ENCODE results near the gene TMEM131. TPM values are rescaled to one million over a fixed set of nuclear protein-coding genes. Genes with fewer than 3 reads are reported as not detected.

The TMEM131 gene
- total RNA-seq, 4 donors from 2014 or later: 10.3 to 39.2 (median 20.0) TPM

GRCh38 chr2:97765933-97766332, 229.8 kb downstream of the TMEM131 start:
- peak overlapping the region in 3 of 4 donors; percentile 22 to 41 (median 33) for H3K27ac ChIP-seq
- intact Hi-C loops (cut with DNase I; ENCODE audit: low total_unique reads): no loop called here
- DNase-seq (no peak), ATAC-seq (no peak)
- no peaks in the 10 kb centered on the region for H3K27me3 ChIP-seq
- peaks cover 0 to 51% of the 10 kb centered on the region in 2 donors for H3K36me3 ChIP-seq
- H3K9me3 ChIP-seq: no peaks in the 10 kb centered on the region
- in situ Hi-C loops (cut with MboI; ENCODE audit: low sequenced_read_pairs in 4 of 4): no loop called here
- no peak overlapping the region for H3K4me3 ChIP-seq
- H3K4me1 ChIP-seq: peaks cover 13 to 34% of the 10 kb centered on the region in 2 donors
- TF ChIP-seq CTCF (IDR thresholded peaks at IDR 0.05 in 4 of 5, conservative IDR thresholded peaks at IDR 0.05 in 1 of 5) (no peak), POLR2A (IDR thresholded peaks at IDR 0.05) (no peak)

DNA sequence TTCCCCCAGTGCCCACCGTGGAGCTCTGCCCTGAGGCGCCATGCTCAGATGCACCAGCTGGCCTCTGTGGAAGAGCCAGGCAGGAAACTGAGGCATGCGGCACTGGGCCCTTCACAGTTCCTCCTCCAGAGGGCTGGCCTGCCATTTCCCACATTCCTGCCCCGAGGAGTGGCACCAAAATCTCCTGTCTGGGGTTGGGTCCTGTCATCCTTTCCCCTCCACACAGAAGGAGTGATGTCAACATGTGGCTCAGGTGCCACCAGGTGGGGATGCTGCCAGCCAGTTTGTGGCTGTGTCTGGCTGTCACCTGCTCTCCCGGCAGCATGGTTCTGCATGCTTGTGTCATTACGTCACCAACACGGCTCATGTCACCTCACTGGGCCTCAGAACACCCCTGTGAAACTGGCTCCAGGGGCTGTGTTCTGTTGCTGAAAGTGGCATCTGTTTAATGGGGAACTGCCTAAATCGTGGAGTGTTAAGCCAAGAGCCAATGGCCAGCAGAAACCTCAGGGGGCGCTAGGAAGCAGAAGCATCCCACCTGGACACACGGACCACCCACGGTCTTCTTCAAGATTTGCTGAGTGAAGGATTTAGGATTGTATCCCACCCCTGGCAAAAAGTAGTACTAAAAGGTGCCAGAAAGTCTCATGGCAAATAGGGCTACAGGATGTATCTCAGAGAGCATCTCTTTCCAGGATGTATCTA, 231.0 kb downstream of the TMEM131 start:
- peak in 1 of 2 donors; percentile 28 for ATAC-seq

DNA sequence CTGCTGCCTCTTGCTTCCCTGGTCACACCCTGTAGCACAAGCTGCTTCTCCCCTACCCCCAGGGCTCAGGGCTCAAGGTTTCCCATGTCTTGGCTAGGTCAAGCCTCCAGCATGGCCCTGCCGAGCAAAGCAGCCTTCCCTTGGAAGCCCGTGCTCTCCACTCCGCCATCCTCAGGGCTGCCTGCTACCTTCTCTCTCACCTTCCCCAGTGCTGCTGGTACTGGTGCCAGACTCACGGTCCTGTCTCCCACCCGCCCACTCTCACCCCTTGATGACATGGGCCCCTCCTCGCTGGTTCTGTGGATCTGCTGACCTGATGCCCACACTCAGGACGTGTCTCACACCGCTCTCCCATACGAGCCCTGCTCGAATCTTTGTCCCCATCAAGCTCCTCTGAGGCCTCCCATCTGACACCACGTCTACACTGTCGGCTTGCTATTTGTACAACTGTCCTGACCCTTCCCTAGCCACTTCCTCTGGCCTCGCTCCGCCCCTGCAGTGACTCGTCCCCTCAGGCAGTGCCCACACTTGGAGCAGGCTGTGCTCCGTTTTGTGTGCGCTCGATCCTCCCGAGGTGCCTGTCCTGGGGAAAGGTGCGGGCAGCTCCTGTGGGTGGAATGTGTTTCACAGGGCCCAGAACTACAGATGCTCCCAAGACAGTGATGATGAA, 232.4 kb downstream of the TMEM131 start:
- no peak overlapping the region for H3K27ac ChIP-seq
- in situ Hi-C loops (cut with MboI; ENCODE audit: low sequenced_read_pairs in 4 of 4) (no loop called here), intact Hi-C loops (cut with DNase I; ENCODE audit: low total_unique reads) (no loop called here)
- H3K4me1 ChIP-seq: peaks cover 2 to 22% of the 10 kb centered on the region in 2 donors
- no peaks in the 10 kb centered on the region for H3K27me3 ChIP-seq
- H3K36me3 ChIP-seq: peaks cover 0 to 76% of the 10 kb centered on the region in 2 donors
- ATAC-seq (no peak), DNase-seq (no peak)
- TF ChIP-seq POLR2A (IDR thresholded peaks at IDR 0.05): no peak
- H3K4me3 ChIP-seq: no peak overlapping the region
- no peaks in the 10 kb centered on the region for H3K9me3 ChIP-seq

More for the DNA sequence above, 231.0 kb downstream of the TMEM131 start:
- peak in 1 of 2 donors; percentile 25 for DNase-seq
- no peaks in the 10 kb centered on the region for H3K9me3 ChIP-seq
- H3K4me1 ChIP-seq: peaks cover 13 to 31% of the 10 kb centered on the region in 2 donors
- no peak overlapping the region for H3K4me3 ChIP-seq
- intact Hi-C loops (cut with DNase I; ENCODE audit: low total_unique reads) (no loop called here), in situ Hi-C loops (cut with MboI; ENCODE audit: low sequenced_read_pairs in 4 of 4) (no loop called here)
- H3K36me3 ChIP-seq: peaks cover 0 to 63% of the 10 kb centered on the region in 2 donors
- no peaks in the 10 kb centered on the region for H3K27me3 ChIP-seq
- H3K27ac ChIP-seq: no peak overlapping the region
- no peak for TF ChIP-seq POLR2A (IDR thresholded peaks at IDR 0.05)

- ATAC-seq (no peak), DNase-seq (no peak)
- Histone ChIP-seq H3K4me1 (peaks cover 0 to 8% of the 10 kb centered on the region in 2 donors), H3K9me3 (no peaks in the 10 kb centered on the region), H3K36me3 (peaks cover 0 to 93% of the 10 kb centered on the region in 2 donors), H3K4me3 (no peak overlapping the region), H3K27ac (no peak overlapping the region), H3K27me3 (no peaks in the 10 kb centered on the region)
- intact Hi-C loops (cut with DNase I; ENCODE audit: low total_unique reads) (no loop called here), in situ Hi-C loops (cut with MboI; ENCODE audit: low sequenced_read_pairs in 4 of 4) (no loop called here)
- no peak for TF ChIP-seq POLR2A (IDR thresholded peaks at IDR 0.05)
- no peak for TF ChIP-seq CTCF (IDR thresholded peaks at IDR 0.05 in 4 of 5, conservative IDR thresholded peaks at IDR 0.05 in 1 of 5)
Measured at GRCh38 chr2:97761192-97761591, 234.6 kb downstream of the TMEM131 start.

DNA sequence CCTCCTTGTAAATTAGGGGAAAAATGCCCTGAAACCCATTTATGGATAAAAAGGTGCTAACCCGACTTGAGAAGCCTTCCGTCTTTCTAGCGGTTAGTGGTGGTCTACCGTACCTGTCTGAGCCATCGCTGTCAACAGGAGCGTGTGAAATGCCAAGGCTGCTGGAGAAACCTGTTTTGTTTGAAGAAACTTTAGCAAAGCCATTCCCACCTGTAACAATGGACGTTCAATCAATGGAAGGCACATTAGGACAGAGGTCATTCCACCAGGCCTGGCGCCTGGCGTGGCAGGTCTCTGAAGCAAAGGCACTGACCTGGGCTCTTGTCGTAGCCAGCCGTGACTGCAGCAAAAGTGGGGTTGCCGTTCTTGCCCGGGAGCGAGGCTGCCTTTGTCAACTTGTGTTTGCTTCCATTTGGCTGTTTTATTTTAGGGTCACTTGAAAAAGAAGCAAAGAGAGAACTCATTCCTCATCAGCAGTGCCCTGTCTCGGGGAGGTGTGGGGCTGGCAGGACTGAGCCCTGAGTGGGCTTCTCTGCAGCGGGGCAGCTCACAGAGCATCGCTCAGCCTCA, 235.2 kb downstream of the TMEM131 start:
- no peak for DNase-seq
- Histone ChIP-seq H3K27ac (no peak overlapping the region), H3K36me3 (peaks cover 0 to 93% of the 10 kb centered on the region in 2 donors), H3K4me1 (peaks cover 0 to 4% of the 10 kb centered on the region in 2 donors), H3K4me3 (no peak overlapping the region), H3K27me3 (no peaks in the 10 kb centered on the region), H3K9me3 (no peaks in the 10 kb centered on the region)
- TF ChIP-seq CTCF (IDR thresholded peaks at IDR 0.05 in 4 of 5, conservative IDR thresholded peaks at IDR 0.05 in 1 of 5): no peak
- TF ChIP-seq POLR2A (IDR thresholded peaks at IDR 0.05): no peak
- ATAC-seq: no peak
- intact Hi-C loops (cut with DNase I; ENCODE audit: low total_unique reads): no loop called here
- in situ Hi-C loops (cut with MboI; ENCODE audit: low sequenced_read_pairs in 4 of 4): no loop called here
